ENCODE measurements around the gene SMO. TPM values are rescaled to one million over a fixed set of nuclear protein-coding genes. Genes with fewer than 3 reads are reported as not detected.
A peak's percentile ranks its signal among the peaks of the same experiment; 100 is the strongest.

The SMO gene
- total and polyA plus RNA-seq, 9 of the 15 experiments (the other 6 are each of a cell fraction or from before 2014, with no cell fraction given), result 0.05 to 0.13 (median 0.10) TPM; not detected in 5

- TF ChIP-seq REST (IDR thresholded peaks at IDR 0.05; ENCODE audit: borderline replicate concordance) (peak; percentile 98), REST (CRISPR knock-in tag; IDR thresholded peaks at IDR 0.05; ENCODE audit: low read depth) (peak; percentile 86; the same call in 1 of the 2 replicates), CBFB (CRISPR knock-in tag; IDR thresholded peaks at IDR 0.05) (0 out of 2 replicates have a peak, but pooled peaks have one; percentile 52), SRF (CRISPR knock-in tag; IDR thresholded peaks at IDR 0.05) (peak in 1 of 2 experiments; percentile 49; a peak in 1 of 4 replicates), USF1 (CRISPR knock-in tag; IDR thresholded peaks at IDR 0.05) (0 out of 2 replicates have a peak, but pooled peaks have one; percentile 9), ZNF75A (CRISPR knock-in tag; IDR thresholded peaks at IDR 0.05) (no peak), PKNOX1 (IDR thresholded peaks at IDR 0.05) (0 out of 2 replicates have a peak, but pooled peaks have one; percentile 14), ZNF740 (CRISPR knock-in tag; IDR thresholded peaks at IDR 0.05) (0 out of 2 replicates have a peak, but pooled peaks have one; percentile 27), ZNF740 (tag; IDR thresholded peaks at IDR 0.05) (no peak), ZNF511 (CRISPR knock-in tag; IDR thresholded peaks at IDR 0.05) (peak; percentile 24; the same call in 1 of the 2 replicates), ZNF174 (CRISPR knock-in tag; IDR thresholded peaks at IDR 0.05) (no peak), BHLHE40 (IDR thresholded peaks at IDR 0.05; ENCODE audit: low read length) (peak; percentile 26; the same call in 1 of the 2 replicates), ATF3 (IDR thresholded peaks at IDR 0.05) (no peak), ATF3 (CRISPR knock-in tag; conservative IDR thresholded peaks at IDR 0.05) (0 out of 2 replicates have a peak, but pooled peaks have one; percentile 51)
These were observed 30.2 kb downstream of the SMO start (continued) for GRCh38 chr7:129218514-129219062.

All from K562 (cell line).